Tibial artery (tissue), 4 donors: ENCODE data around the gene BRMS1.

Experiments
- DNase-seq, 2 donors: peaks; one replicate each; pipeline ENCODE4 v3.0.0-alpha.2; 2019
- H3K27ac ChIP-seq, 2 donors: fragments of 200-600 bp; sonication (generic) in 1 of 2; 1 replicate in 1 of 2; 2 replicates in 1 of 2; pipeline ENCODE4 v1.5.1; 2018 to 2019; ENCODE audit warnings: mild to moderate bottlenecking in 1 of 2
- H3K27me3 ChIP-seq, 2 donors: fragments of 200-600 bp; sonication (generic) in 1 of 2; one replicate each; pipeline versions ENCODE4 v1.5.1 to v1.6.0; 2016 to 2019
- H3K36me3 ChIP-seq, 3 donors: fragments of 200-600 bp; sonication (generic) in 2 of 3; one replicate each; pipeline ENCODE4 v1.5.1; 2016 to 2019; ENCODE audit warnings: mild to moderate bottlenecking in 2 of 3
- H3K4me1 ChIP-seq, 4 donors: fragments of 200-600 bp; sonication (generic) in 2 of 4; 1 replicate in 3 of 4; 2 replicates in 1 of 4; pipeline ENCODE4 v1.5.1; 2016 to 2019
- H3K4me3 ChIP-seq, 2 donors: fragments of 200-600 bp; sonication (generic) in 1 of 2; 1 replicate in 1 of 2; 2 replicates in 1 of 2; pipeline ENCODE4 v1.5.1; 2018 to 2019; ENCODE audit warnings: mild to moderate bottlenecking in 2 of 2
- H3K9me3 ChIP-seq, 3 donors: fragments of 200-600 bp; sonication (generic) in 1 of 3; one replicate each; pipeline ENCODE4 v1.5.1; 2016 to 2019
- intact Hi-C: fragments of 100-400 bp; cut with DNase I; formaldehyde crosslinking; loops from one replicate; pipeline ENCODE4 v1.15.0; 2023; ENCODE audit warnings: low total_unique reads
- TF ChIP-seq, protein P1 (sequence below), 2 experiments: fragments of 200-600 bp in 1 of 2; fragments of 450-650 bp in 1 of 2; IDR thresholded peaks; one replicate each; pipeline ENCODE4 v1.5.1; 2017 to 2019; ENCODE audit warnings: antibody characterized with exemption in 2 of 2, mild to moderate bottlenecking in 1 of 2, moderate library complexity in 1 of 2

BRMS1 gene

DNA sequence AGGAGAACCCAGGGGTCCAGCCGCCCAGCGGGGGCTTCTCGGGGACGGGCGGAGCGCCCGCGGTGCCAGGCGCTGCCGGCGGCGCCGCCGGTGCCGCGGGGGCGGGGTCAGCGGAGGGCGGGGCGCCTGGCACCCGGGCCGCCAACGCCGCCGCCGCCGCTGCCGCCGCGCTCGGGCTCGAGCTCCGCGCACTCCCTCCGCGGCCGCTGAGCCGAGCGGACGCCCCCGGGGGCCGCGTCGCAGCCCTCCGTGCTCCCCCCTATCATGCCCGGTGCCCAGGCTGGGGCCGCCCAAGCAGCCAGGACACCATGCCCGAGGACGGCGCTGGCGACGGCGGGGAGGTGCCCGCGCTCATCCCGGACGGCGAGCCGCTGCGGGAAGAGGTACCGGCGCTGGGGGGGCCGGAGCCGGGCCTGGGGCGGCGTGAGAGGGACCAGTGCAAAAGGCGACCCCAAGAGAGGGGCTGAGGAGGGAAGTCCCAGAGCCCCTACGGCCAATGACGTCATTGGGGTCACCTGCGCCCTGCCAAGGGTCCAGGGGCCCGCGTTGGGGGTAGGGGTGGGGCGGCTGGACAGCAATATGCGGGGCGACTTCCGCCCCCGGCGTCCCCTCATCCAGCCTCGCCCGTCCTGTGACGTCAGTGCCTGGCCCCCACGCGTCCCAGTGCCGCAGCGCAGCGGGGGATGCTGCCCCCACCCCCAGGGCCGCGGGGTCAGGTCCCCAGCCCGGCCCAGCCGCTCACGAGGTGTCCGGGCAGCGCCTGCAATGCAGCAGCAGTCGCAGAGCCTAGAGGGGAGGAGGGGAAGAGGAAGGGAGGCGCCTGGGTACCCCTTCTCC is 53.0 kb downstream of the BRMS1 start, which contains the start of gene TMEM151A:
TMEM151A (plus strand) TSS at position 189 of the 837 bp plus-strand sequence; CDS start at position 309, 120 bp downstream.
- intact Hi-C loops, result no loop called here
- peak within 1 kb of the TSS; percentile 31 to 46 for H3K4me3 ChIP-seq
- H3K36me3 ChIP-seq, result no peaks in the 10 kb centered on the region
- peaks cover 0 to 36% (median 29%) of the 10 kb centered on the region in 4 donors for H3K4me1 ChIP-seq
- no peaks in the 10 kb centered on the region for H3K9me3 ChIP-seq
- TF ChIP-seq, protein P1, sequence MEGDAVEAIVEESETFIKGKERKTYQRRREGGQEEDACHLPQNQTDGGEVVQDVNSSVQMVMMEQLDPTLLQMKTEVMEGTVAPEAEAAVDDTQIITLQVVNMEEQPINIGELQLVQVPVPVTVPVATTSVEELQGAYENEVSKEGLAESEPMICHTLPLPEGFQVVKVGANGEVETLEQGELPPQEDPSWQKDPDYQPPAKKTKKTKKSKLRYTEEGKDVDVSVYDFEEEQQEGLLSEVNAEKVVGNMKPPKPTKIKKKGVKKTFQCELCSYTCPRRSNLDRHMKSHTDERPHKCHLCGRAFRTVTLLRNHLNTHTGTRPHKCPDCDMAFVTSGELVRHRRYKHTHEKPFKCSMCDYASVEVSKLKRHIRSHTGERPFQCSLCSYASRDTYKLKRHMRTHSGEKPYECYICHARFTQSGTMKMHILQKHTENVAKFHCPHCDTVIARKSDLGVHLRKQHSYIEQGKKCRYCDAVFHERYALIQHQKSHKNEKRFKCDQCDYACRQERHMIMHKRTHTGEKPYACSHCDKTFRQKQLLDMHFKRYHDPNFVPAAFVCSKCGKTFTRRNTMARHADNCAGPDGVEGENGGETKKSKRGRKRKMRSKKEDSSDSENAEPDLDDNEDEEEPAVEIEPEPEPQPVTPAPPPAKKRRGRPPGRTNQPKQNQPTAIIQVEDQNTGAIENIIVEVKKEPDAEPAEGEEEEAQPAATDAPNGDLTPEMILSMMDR (IDR thresholded peaks at IDR 0.05), result no peak
- H3K27ac ChIP-seq, result no peak within 1 kb of the TSS
- H3K27me3 ChIP-seq, result peaks cover 0 to 50% of the 10 kb centered on the region in 2 donors
- DNase-seq, result no peak

DNA sequence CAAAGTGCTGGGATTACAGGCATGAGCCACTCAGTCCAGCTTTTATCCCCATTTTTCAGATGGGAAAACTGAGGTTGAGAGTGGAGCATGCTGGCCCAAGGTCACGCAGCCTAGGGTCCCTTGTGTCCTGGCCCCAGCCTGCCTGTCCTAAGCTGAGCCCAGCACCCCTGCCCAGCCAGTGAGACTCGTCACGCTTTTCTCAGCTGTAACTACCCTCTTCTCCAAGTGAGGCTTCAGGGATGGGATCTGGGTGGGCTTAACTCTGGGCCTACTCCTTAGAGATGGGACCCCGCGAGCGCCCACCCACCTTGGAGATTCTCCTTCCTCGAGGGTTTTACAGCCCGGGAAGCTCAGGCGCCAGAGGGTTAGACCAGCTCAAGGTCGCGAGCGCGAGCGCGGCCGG is 53.6 kb downstream of the BRMS1 start:
- TF ChIP-seq, protein P1 (IDR thresholded peaks at IDR 0.05), result no peak
- Histone ChIP-seq H3K9me3 (no peaks in the 10 kb centered on the region), H3K4me3 (peak overlapping the region in 1 of 2 donors; percentile 46), H3K36me3 (no peaks in the 10 kb centered on the region), H3K4me1 (peaks cover 0 to 36% (median 29%) of the 10 kb centered on the region in 4 donors), H3K27me3 (peaks cover 0 to 45% of the 10 kb centered on the region in 2 donors), H3K27ac (no peak overlapping the region)
- DNase-seq, result no peak
- intact Hi-C loops, result no loop called here

DNA sequence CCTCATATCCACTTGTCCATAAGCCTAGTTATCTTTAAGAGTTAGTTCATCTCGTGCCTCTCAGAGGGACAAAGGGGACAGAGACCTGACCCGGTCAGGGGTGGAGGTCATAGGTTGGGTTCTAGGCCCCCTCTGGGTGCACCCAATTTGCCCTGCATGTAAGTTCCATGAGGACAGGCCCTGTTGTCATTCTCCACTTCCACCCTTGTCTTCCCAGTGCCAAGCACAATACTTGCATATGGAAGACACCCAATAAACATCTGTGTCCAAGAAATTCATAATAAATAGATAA is 54.6 kb downstream of the BRMS1 start:
- intact Hi-C loops, result no loop called here
- H3K9me3 ChIP-seq, result no peaks in the 10 kb centered on the region
- TF ChIP-seq, protein P1 (IDR thresholded peaks at IDR 0.05), result no peak
- H3K4me1 ChIP-seq, result peaks cover 0 to 36% (median 30%) of the 10 kb centered on the region in 4 donors
- peaks cover 0 to 35% of the 10 kb centered on the region in 2 donors for H3K27me3 ChIP-seq
- no peak overlapping the region for H3K27ac ChIP-seq
- peaks cover 0 to 5% (median 0%) of the 10 kb centered on the region in 3 donors for H3K36me3 ChIP-seq
- no peak overlapping the region for H3K4me3 ChIP-seq
- DNase-seq, result no peak

DNA sequence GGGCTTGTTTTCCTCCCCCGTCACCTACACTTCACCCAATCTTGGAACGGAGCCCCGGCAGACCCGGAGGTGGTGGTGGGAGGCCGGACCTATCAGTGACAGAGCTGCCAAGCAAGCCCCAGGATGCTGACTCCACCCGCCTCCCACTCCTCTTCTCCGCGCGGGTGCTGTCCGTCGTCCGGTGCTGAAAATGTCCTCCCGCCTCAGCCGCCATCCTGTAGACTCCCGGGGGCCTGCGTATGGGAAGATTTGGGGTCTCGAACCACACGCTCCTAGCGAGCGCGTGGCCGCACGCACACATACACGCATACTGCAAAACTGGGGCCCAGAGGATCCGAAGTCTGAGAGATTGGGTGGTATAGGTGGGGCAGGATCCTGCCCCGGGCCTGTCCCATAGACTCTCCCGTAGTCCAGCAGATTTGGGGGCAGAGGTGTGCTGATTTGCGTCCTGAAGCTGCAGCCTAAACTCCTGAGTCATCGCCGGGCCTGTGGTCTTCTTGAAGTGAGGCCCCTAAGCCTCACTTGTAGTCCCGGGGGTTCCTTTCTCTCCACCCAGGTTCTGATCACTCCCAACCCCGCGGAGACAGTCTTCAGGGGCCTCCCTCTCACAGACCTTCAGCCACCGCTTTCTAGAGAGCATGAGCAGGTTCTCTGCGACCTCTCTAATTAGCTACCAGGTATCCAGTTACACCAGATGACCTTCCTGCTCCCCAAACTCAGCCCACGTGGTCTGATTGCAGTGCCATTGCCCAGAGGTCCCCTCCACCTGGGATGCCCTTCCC is 55.2 kb downstream of the BRMS1 start:
- peak overlapping the region; percentile 94 to 96 for H3K27ac ChIP-seq
- peaks cover 0 to 36% (median 30%) of the 10 kb centered on the region in 4 donors for H3K4me1 ChIP-seq
- H3K27me3 ChIP-seq, result peaks cover 0 to 30% of the 10 kb centered on the region in 2 donors
- H3K4me3 ChIP-seq, result peak overlapping the region; percentile 83 to 91
- H3K36me3 ChIP-seq, result peaks cover 0 to 10% (median 0%) of the 10 kb centered on the region in 3 donors
- TF ChIP-seq, protein P1 (IDR thresholded peaks at IDR 0.05), result no peak
- intact Hi-C loops, result no loop called here
- DNase-seq, result peak; percentile 54 to 84
- H3K9me3 ChIP-seq, result no peaks in the 10 kb centered on the region

DNA sequence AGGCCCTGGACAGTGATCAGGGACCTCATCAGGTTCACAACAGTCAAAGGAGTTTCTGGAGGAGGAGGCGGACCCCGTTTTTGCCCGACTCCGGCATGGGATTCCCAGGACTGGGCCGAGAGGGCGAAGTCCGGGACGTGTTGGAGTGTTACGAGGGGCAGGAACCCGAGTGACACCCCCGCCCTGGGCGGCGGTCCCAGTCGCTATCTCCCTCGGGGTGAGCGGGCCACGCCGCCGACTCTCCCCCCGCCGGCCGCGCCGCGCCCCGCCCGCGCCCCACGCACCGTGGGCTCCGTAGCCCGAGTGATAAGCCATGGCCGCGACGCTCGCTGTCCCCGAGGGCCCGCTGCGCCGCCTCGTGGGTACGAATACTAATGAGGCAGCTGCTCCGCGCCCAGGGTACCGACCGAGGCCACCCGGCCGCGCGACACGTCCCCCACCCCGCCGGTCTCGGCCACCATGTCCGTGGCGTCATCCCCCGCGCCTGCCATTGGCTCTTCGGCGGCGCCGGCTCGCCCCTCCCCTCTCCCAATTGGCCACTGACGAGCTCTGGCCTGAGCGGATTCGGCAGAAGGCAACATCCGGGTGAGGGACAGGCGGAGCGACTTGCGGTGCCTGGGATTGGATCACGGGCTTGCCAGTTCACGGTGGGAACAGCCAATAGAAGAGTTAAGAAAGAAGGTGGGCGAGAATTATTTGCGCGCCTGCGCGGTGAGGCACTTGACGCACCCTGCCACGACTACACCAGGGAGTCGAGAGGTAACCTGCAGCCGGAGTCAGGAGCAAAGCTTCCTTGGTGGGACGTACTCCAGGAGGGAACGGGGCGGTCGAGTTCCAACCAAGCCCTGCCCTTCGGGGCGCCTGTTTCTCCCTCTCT is 56.0 kb downstream of the BRMS1 start, which contains the start of gene YIF1A:
YIF1A (minus strand) TSS at position 473 of the 877 bp plus-strand sequence; CDS start at position 315, 158 bp downstream.
- intact Hi-C loops, result no loop called here
- peak; percentile 99 for DNase-seq
- Histone ChIP-seq H3K4me3 (peak within 1 kb of the TSS; percentile 83 to 91), H3K27ac (peak within 1 kb of the TSS; percentile 94 to 96), H3K27me3 (peaks cover 0 to 22% of the 10 kb centered on the region in 2 donors), H3K9me3 (no peaks in the 10 kb centered on the region), H3K36me3 (peaks cover 0 to 17% (median 0%) of the 10 kb centered on the region in 3 donors), H3K4me1 (peaks cover 0 to 36% (median 30%) of the 10 kb centered on the region in 4 donors)
- TF ChIP-seq, protein P1 (IDR thresholded peaks at IDR 0.05), result no peak
